EH (cell line): ENCODE measurements around the gene CFLAR.
"Not testable (repeated sequence)": the region's sequence is repeated elsewhere in the genome, so short reads cannot be mapped to it uniquely, and the experiment has no call there.

Experiments
- DNase-seq: peaks from one replicate; pipeline ENCODE4 v3.0.0-alpha.2; 2015; ENCODE audit warnings: low read depth

Gene CFLAR

DNA sequence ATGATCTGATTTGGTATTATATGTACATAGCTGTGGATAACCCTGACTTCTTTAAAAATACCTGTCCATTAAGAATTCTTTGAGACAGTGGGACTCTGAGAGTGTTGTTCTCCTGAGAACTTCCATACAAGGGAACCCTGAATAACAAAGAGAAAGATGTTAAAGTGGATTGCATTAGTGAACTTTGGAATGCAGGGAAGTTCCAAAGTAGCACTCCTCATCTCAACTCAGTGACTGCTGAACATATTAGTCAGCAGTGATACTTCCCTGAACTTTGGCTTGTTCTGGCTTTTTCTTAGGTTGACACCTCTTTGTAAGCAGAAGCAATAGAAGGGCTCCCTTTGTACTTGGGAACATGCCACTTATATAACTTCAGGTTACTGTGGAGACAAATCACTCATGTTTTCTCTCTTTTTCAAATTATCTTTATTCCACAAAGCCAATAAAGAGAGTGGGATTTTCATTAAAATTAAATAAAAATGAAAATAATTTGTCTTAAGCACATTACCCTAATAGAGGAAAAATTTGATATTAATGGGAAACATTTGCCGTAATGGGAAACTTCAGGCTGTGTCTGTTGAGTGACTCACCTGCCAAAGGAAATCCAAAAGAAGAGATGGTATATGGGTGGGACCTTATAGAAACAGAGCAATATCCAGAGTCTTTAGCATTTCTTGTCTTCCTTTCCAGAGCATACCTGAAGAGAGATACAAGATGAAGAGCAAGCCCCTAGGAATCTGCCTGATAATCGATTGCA, 33.3 kb downstream of the CFLAR start:
- DNase-seq = peak; percentile 93

GRCh38 chr2:201149821-201150165, 33.8 kb downstream of the CFLAR start:
- DNase-seq = peak; percentile 86

DNA sequence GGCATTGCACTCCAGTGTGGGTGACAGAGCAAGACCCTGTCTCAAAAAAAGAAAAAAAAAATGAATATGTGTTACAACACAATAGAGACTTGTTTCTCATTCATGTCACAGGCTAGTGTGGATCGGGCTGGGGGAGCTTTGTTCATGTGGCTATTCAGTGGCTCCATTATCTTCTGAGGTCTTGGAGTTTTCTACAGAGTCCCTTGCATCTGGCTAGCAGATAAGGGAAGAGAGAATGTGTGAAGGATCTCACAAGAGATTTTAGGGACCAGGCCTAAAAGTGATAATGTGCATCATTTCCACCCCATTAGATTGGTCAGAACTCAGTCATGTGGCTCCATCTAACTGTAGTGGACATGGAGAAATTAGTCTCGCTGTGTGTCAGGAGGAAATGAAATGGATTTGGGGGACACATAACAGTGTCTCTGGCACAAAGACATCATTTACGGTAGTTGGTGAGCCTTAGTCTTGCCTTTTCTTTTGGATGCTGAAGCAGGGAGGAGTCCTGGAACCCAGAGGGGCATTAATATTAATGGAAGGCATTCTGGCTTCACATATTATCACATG, 34.6 kb downstream of the CFLAR start:
- DNase-seq = no peak

- DNase-seq = peak; percentile 97
Observed at GRCh38 chr2:201151127-201151981, 35.4 kb downstream of the CFLAR start.

GRCh38 chr2:201152517-201152916, 36.6 kb downstream of the CFLAR start:
- DNase-seq = no peak

- no peak for DNase-seq
Observed at GRCh38 chr2:201152999-201153815, 37.2 kb downstream of the CFLAR start.

- no peak for DNase-seq
Observed at GRCh38 chr2:201154615-201155399, 38.8 kb downstream of the CFLAR start.

GRCh38 chr2:201156036-201156435, 40.1 kb downstream of the CFLAR start:
- no peak for DNase-seq

DNA sequence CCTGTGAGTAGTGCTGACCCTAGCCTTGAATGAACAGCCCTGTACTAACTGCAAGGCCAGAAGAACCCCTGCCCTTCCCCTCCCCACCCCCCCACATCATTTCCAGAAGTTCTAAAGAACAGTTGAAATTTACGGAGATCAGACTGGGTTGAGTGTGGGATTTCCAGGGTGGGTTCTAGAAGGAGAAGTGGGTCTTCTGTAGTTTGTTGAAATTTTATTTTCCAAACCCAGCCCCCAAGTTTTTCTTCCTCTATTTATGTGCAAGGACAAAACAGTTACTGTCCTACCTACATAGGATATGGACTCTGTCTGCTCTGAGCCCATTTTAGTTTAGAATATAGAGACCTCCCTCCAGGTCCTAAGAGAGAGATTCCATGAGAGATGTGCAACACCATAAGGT, 40.7 kb downstream of the CFLAR start:
- no peak for DNase-seq

- peak; percentile 46 for DNase-seq
Observed at GRCh38 chr2:201157694-201158093, 41.7 kb downstream of the CFLAR start.

DNA sequence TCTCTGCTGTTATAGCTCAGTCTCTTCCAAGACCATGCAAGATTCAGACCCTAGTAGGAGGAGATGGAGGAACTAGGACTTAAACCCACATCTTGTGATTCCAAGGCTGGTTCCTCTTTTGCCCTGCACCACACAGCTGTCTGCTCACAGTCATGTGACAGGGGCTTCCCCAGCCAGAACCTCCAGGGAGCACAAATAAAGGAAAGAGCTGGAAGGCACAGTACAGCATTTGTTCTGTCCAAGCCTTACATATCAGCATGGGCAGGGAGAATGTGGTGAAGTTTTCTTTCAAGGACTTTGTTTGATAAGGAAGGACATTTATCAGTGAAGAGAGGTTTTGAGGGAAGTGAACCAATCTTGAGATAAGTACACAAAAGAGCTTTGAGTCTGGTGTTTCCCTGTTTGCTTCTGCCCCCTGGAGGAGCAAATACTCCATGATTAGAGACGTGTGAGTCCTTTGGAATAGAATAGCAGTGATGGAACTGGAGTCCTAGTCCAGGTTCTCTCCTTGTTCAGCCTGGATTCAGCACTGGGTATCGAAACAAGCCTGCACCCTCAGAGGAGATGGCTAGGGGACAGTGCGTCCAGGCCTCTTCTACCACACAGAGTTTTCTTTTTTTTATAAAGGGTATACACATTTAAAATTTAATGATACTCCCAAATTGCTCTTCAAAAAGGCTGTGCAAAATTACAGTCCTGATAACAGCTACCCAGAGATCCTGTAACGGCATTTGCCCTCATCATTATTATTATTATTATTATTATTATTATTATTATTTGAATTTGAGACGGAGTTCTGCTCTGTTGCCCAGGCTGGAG, 42.4 kb downstream of the CFLAR start:
- peak; percentile 83 for DNase-seq

DNA sequence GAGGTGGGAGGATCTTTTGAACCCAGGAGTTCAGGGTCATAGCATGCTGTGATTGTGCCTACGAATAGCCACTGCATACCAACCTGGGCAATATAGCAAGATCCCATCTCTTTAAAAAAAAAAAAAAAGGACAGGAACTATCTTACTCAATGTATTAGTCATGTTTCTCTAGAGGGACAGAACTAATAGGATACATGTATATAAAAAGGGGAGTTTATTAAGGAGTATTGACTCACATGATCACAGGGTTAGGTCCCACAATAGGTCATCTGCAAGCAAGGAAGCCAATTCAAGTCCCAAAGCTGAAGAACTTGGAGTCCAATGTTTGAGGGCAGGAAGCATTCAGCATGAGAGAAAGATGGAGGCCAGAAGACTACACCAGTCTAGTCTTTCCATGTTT, 48.2 kb downstream of the CFLAR start:
- no peak for DNase-seq

- no peak for DNase-seq
Observed at GRCh38 chr2:201167546-201167945, 51.6 kb downstream of the CFLAR start.

- DNase-seq = not testable (repeated sequence)
Observed at GRCh38 chr2:201168496-201168895, 52.5 kb downstream of the CFLAR start.

DNA sequence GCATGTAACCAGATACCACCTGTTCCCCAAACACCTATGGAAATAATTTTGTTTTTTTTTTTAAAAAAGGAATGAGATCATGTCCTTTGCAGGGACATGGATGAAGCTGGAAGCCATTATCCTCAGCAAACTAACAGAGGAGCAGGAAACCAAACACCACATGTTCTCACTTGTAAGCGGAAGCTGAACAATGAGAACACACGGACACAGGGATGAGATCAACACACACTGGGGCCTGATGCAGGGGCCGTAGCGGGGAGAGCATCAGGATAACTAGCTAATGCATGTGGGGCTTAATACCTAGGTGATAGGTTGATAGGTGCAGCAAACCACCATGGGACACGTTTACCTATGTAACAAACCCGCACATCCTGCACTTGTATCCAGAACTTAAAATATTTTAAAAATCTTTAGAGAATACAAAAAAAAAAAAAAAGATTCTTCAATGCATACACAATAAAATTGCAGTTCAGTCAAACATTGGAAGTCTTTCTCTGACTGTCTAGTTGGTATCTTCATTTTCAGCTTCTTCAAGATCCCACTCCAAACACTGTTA, 55.4 kb downstream of the CFLAR start:
- DNase-seq = no peak

- no peak for DNase-seq
Observed at GRCh38 chr2:201172279-201172678, 56.3 kb downstream of the CFLAR start.

- DNase-seq = no peak
Observed at GRCh38 chr2:201174687-201175086, 58.7 kb downstream of the CFLAR start.

- DNase-seq = no peak
Observed at GRCh38 chr2:201176081-201176481, 60.1 kb downstream of the CFLAR start.

GRCh38 chr2:201180010-201180409, 64.0 kb downstream of the CFLAR start:
- no peak for DNase-seq
